Measurements from ENCODE around the gene PLLP.
"Not testable (repeated sequence)": the region's sequence is repeated elsewhere in the genome, so short reads cannot be mapped to it uniquely, and the experiment has no call there.

The PLLP gene

GRCh38 chr16:57279780-57280638 is 4.5 kb downstream of the PLLP start:
- Mint-ChIP-seq H3K27ac (no peak overlapping the region), H3K27me3 (ENCODE audit: low read depth) (peaks cover 55% of the 10 kb centered on the region), H3K4me3 (no peak overlapping the region), H3K36me3 (ENCODE audit: low read depth) (no peaks in the 10 kb centered on the region), H3K9me3 (no peaks in the 10 kb centered on the region), H3K4me1 (no peaks in the 10 kb centered on the region)
- no peak for TF ChIP-seq CTCF (IDR thresholded peaks at IDR 0.05; ENCODE audit: unreplicated experiment in 3 of 3)

- H3K9me3 Mint-ChIP-seq: no peaks in the 10 kb centered on the region
- no peak for TF ChIP-seq CTCF (IDR thresholded peaks at IDR 0.05; ENCODE audit: unreplicated experiment in 3 of 3)
- H3K36me3 Mint-ChIP-seq (ENCODE audit: low read depth): no peaks in the 10 kb centered on the region
- H3K27ac Mint-ChIP-seq: no peak overlapping the region
- no peak overlapping the region for H3K4me3 Mint-ChIP-seq
- peaks cover 45% of the 10 kb centered on the region for H3K27me3 Mint-ChIP-seq (ENCODE audit: low read depth)
- no peaks in the 10 kb centered on the region for H3K4me1 Mint-ChIP-seq
These were observed 6.0 kb downstream of the PLLP start for GRCh38 chr16:57278494-57278893.

GRCh38 chr16:57277586-57277985 is 6.9 kb downstream of the PLLP start:
- H3K36me3 Mint-ChIP-seq (ENCODE audit: low read depth): no peaks in the 10 kb centered on the region
- peaks cover 36% of the 10 kb centered on the region for H3K27me3 Mint-ChIP-seq (ENCODE audit: low read depth)
- H3K27ac Mint-ChIP-seq: no peak overlapping the region
- TF ChIP-seq CTCF (IDR thresholded peaks at IDR 0.05; ENCODE audit: unreplicated experiment in 3 of 3): no peak
- H3K4me3 Mint-ChIP-seq: no peak overlapping the region
- no peaks in the 10 kb centered on the region for H3K4me1 Mint-ChIP-seq
- no peaks in the 10 kb centered on the region for H3K9me3 Mint-ChIP-seq

GRCh38 chr16:57276596-57276995 is 7.9 kb downstream of the PLLP start:
- H3K27ac Mint-ChIP-seq: no peak overlapping the region
- TF ChIP-seq CTCF (IDR thresholded peaks at IDR 0.05; ENCODE audit: unreplicated experiment in 3 of 3): no peak
- H3K4me1 Mint-ChIP-seq: no peaks in the 10 kb centered on the region
- no peaks in the 10 kb centered on the region for H3K9me3 Mint-ChIP-seq
- no peak overlapping the region for H3K4me3 Mint-ChIP-seq
- peaks cover 26% of the 10 kb centered on the region for H3K27me3 Mint-ChIP-seq (ENCODE audit: low read depth)
- no peaks in the 10 kb centered on the region for H3K36me3 Mint-ChIP-seq (ENCODE audit: low read depth)

- H3K4me3 Mint-ChIP-seq; H3K4me1 Mint-ChIP-seq; H3K27ac Mint-ChIP-seq; H3K9me3 Mint-ChIP-seq; H3K36me3 Mint-ChIP-seq (ENCODE audit: low read depth): not testable (repeated sequence)
- peaks cover 19% of the 10 kb centered on the region for H3K27me3 Mint-ChIP-seq (ENCODE audit: low read depth)
These were observed 8.5 kb downstream of the PLLP start for GRCh38 chr16:57275946-57276345.

- H3K27ac Mint-ChIP-seq: no peak overlapping the region
- H3K36me3 Mint-ChIP-seq (ENCODE audit: low read depth): no peaks in the 10 kb centered on the region
- H3K4me1 Mint-ChIP-seq: no peaks in the 10 kb centered on the region
- TF ChIP-seq CTCF (IDR thresholded peaks at IDR 0.05; ENCODE audit: unreplicated experiment in 3 of 3): no peak
- H3K4me3 Mint-ChIP-seq: no peak overlapping the region
- peaks cover 9% of the 10 kb centered on the region for H3K27me3 Mint-ChIP-seq (ENCODE audit: low read depth)
- H3K9me3 Mint-ChIP-seq: no peaks in the 10 kb centered on the region
These were observed 10.6 kb downstream of the PLLP start for GRCh38 chr16:57273826-57274225.

Measured in nephron (organoid).